HG03196 (cell line): Measurements from ENCODE around the gene NPC1L1.

Experiments used
- ATAC-seq: cut with Tn5 transposase; IDR thresholded peaks from one replicate; pipeline ENCODE4 v1.9.1; 2021; ENCODE audit not compliant: unreplicated experiment

The NPC1L1 gene

GRCh38 chr7:44538798-44539668 is 2.1 kb downstream of the NPC1L1 start:
- ATAC-seq: no peak

DNA sequence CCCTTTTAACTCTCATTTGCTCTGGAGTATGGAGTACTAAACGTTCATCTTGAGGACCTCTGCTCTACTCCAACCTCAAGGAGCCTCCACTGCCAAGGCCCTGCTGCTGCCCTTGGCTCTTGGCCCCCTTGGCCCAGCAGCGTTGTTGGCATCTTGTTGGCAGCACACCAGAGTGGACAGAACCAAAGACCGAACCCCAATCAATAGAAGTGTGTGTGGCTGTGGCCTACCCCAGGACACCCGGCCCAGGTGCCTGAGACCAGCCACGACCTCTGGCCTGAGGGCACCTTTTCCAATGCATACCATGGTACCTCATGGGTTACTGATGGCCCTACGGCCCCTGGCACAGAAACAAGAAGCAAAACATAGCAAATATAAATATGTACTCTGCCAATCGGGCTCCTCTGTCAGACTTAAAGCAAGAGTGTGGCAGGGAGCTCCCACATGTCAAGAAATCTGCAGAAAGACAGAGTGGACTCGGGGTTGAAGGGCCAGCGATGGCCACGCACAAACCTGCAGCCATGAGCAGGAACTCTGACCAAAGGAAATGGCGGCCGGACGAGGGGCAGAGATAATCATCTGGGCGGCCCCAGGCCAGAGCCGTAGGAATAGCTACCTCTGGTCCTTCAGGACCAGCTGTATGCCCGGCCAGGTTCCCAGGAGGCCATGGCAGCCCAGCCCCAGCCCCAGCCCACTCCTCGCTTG is 2.9 kb downstream of the NPC1L1 start:
- ATAC-seq: no peak

- no peak for ATAC-seq
Observed at GRCh38 chr7:44537442-44537841, 3.7 kb downstream of the NPC1L1 start.

GRCh38 chr7:44536090-44536489 is 5.0 kb downstream of the NPC1L1 start:
- ATAC-seq: no peak

- ATAC-seq: no peak
Observed at GRCh38 chr7:44535348-44536064, 5.6 kb downstream of the NPC1L1 start.

- no peak for ATAC-seq
Observed at GRCh38 chr7:44534501-44534900, 6.6 kb downstream of the NPC1L1 start.

DNA sequence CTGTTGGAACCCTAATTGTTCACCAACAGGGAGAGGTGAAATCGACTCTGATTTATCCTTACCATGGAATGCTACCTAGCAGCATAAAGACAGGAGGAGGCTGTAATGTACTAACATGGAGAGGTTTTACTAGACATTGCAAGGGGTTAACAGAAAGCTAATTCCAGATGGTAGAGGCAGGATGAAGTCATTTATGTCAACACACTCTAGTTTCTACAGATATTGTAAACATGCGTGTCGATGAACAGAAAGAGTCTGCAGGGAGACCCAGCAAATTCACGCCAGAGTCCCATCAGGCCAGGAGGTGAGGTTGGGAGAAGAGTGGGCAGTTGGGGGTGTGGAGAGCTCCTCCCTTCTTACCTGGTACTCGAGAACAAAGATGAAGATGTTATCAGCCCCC is 7.0 kb downstream of the NPC1L1 start:
- no peak for ATAC-seq

- no peak for ATAC-seq
Observed at GRCh38 chr7:44533301-44534055, 7.7 kb downstream of the NPC1L1 start.

- no peak for ATAC-seq
Observed at GRCh38 chr7:44531421-44532380, 9.4 kb downstream of the NPC1L1 start.

GRCh38 chr7:44530990-44531389 is 10.1 kb downstream of the NPC1L1 start:
- ATAC-seq: no peak

GRCh38 chr7:44524811-44525388 is 16.2 kb downstream of the NPC1L1 start:
- ATAC-seq: no peak

- no peak for ATAC-seq
Observed at GRCh38 chr7:44522315-44522714, 18.8 kb downstream of the NPC1L1 start.

GRCh38 chr7:44521347-44522095 is 19.6 kb downstream of the NPC1L1 start:
- no peak for ATAC-seq

DNA sequence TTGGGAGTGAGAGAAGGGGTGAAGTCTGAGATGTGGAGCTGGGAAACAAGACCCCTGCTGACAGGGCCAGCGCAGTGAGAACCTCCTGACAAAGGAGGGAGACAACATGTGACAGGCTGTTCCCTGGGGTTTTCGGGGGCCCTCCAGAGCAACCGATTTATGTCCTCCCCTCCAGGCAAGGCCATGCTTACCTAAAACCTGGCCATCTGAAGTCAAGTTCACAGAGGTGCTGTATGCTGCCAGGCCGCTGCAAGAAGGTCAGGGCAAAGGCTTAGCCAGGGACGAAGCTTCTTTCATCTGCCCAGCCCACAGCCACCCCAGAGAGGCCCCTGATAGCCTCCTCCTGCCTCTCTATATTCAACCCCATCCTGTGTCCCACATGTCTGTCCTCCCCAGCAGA is 20.6 kb downstream of the NPC1L1 start:
- no peak for ATAC-seq

DNA sequence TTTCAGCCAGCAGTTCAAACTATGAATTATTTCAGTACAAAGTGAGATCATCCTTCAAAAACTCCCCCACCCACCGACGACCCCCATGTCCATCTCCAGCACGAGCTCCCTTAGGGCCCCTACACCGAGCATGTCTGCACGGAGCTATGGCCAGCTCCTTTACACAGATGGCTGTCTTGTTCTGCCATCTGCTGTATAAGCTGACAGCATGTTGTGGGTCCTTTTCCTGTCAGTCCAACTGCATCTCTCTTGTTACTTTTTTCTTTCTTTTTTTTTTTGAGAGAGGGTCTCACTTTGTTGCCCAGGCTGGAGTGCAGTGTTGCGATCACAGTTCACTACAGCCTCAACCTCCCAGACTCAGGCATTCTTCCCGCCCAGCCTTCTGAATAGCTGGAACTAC is 21.6 kb downstream of the NPC1L1 start:
- ATAC-seq: no peak

GRCh38 chr7:44518761-44519160 is 22.4 kb downstream of the NPC1L1 start:
- no peak for ATAC-seq

DNA sequence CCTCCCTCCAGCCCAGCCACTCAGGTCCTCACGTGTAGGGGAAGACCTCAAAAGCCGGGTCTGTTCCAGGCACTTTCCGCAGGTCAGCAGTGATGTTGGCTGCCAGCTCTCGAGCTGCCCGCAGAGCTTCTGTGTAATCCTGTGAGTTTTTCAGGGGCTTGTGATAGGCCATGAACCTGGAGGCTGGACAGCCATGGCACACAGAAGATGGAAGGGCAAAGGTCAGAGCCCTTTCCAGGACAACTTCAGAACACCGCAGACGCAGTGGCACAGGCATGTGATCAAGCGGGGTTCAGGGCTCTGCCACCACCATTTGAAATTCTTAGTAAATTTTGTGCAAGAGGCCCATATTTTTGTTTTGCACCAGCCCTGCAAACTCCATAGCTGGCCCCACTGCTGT is 24.0 kb downstream of the NPC1L1 start:
- no peak for ATAC-seq

DNA sequence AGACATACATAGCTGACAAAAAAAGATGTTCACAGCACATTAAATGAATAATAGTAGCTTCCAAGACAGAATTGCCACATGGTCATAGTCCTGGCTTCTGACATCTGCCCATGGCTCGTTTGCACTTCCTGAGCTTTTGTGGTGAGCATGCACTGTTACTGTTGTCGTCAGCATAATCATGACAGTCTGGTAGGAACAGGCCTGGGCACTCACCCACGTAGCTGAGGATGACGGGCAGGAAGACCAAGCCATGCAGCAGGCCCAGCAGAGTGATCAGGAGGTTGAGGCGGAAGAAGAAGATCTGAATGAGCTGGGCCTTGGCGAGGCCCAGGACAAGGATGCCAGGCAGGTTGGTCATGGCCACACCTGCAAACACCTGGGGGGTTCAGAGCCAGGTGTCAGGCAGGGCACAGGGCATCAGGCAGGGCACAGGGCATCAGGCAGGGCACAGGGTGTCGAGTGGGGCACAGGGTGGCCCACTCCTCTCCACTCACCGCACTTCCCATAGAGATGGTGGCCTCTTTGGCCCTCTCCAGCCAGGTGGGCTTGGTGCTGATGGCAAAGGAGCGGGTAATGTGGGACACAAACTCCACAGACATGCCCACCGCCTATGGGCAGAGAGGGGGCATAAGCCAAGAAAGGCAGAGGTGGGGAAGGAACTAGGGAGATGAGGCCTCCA is 25.4 kb downstream of the NPC1L1 start:
- ATAC-seq: no peak
